ENCODE results near the gene MERTK. TPM values are rescaled to one million over a fixed set of nuclear protein-coding genes. Genes with fewer than 3 reads are reported as not detected.

The MERTK gene
- total RNA-seq, 1 donor from 2014 or later = 20.7 TPM

- H3K27me3 ChIP-seq (ENCODE audit: low read depth) = no peaks in the 10 kb centered on the region
- H3K36me3 ChIP-seq = no peaks in the 10 kb centered on the region
- peaks cover 21% of the 10 kb centered on the region for H3K4me1 ChIP-seq
- ATAC-seq = no peak
- H3K27ac ChIP-seq = no peak overlapping the region
- intact Hi-C loops (cut with DNase I) = no loop called here
- no peaks in the 10 kb centered on the region for H3K9me3 ChIP-seq
- no peak for DNase-seq
- TF ChIP-seq CTCF (IDR thresholded peaks at IDR 0.05) = no peak
- H3K4me3 ChIP-seq = no peak overlapping the region
Measured at GRCh38 chr2:111950236-111950635, 51.8 kb downstream of the MERTK start.

- no peaks in the 10 kb centered on the region for H3K9me3 ChIP-seq
- H3K27ac ChIP-seq = no peak overlapping the region
- no peaks in the 10 kb centered on the region for H3K36me3 ChIP-seq
- no peak overlapping the region for H3K4me3 ChIP-seq
- intact Hi-C loops (cut with DNase I) = no loop called here
- no peaks in the 10 kb centered on the region for H3K27me3 ChIP-seq (ENCODE audit: low read depth)
- DNase-seq = no peak
- no peak for TF ChIP-seq CTCF (IDR thresholded peaks at IDR 0.05)
- ATAC-seq = no peak
- peaks cover 8% of the 10 kb centered on the region for H3K4me1 ChIP-seq
Measured at GRCh38 chr2:111951486-111951885, 53.1 kb downstream of the MERTK start.

- Histone ChIP-seq H3K4me1 (no peaks in the 10 kb centered on the region), H3K36me3 (no peaks in the 10 kb centered on the region), H3K27ac (no peak overlapping the region), H3K4me3 (no peak overlapping the region), H3K9me3 (no peaks in the 10 kb centered on the region), H3K27me3 (ENCODE audit: low read depth) (no peaks in the 10 kb centered on the region)
- DNase-seq = no peak
- ATAC-seq = no peak
- TF ChIP-seq CTCF (IDR thresholded peaks at IDR 0.05) = no peak
- intact Hi-C loops (cut with DNase I) = no loop called here
Measured at GRCh38 chr2:111952871-111953452, 54.6 kb downstream of the MERTK start.

- ATAC-seq = no peak
Measured at GRCh38 chr2:111954602-111955332, 56.4 kb downstream of the MERTK start.

DNA sequence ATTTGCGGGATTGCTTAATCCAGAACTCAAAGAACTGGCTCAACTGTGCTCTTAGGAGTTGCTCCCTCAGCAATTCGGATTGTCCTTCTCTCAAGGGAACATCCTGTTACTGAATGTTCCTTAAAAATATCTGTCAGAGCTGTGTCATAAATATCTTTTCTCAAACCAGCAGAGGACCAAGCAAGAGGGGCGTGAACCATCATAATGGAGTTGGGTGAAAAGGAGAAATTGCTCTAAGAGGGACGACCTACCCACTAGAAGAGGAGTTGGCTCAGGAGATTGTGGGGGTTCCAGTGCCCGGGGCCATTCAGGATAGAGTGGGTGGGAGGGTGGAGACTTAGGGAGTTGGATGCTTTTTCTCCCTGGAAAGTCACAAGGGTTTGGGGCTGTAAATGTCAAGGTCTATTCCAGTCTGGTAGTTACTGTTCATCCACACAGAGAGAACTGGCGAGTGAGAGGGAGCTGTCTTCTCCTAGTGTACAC lies 59.5 kb downstream of the MERTK start:
- ATAC-seq (peak; percentile 52 to 68), DNase-seq (no peak)
- no peak for TF ChIP-seq CTCF (IDR thresholded peaks at IDR 0.05)
- intact Hi-C loops (cut with DNase I) = no loop called here
- Histone ChIP-seq H3K4me1 (no peaks in the 10 kb centered on the region), H3K27me3 (ENCODE audit: low read depth) (no peaks in the 10 kb centered on the region), H3K4me3 (no peak overlapping the region), H3K9me3 (no peaks in the 10 kb centered on the region), H3K36me3 (no peaks in the 10 kb centered on the region), H3K27ac (peak overlapping the region; percentile 31)

More at GRCh38 chr2:111954602-111955332, 56.4 kb downstream of the MERTK start:
- Histone ChIP-seq H3K36me3 (no peaks in the 10 kb centered on the region), H3K4me1 (no peaks in the 10 kb centered on the region), H3K4me3 (no peak overlapping the region), H3K9me3 (no peaks in the 10 kb centered on the region), H3K27ac (no peak overlapping the region), H3K27me3 (ENCODE audit: low read depth) (no peaks in the 10 kb centered on the region)
- intact Hi-C loops (cut with DNase I) = no loop called here
- TF ChIP-seq CTCF (IDR thresholded peaks at IDR 0.05) = no peak
- DNase-seq = no peak
